Stimulated activated CD4-positive, alpha-beta T cell treated with anti-CD3 and anti-CD28 coated beads, Interleukin-2, amount 100 ng/mL, for 48 hours (primary cell): ENCODE measurements around the gene PPFIA4.

Source experiments
- DNase-seq, 2 donors: peaks; one replicate each; pipeline ENCODE4 v3.0.0-alpha.2; 2020

PPFIA4 gene

GRCh38 chr1:203060115-203060514 lies 33.8 kb downstream of the PPFIA4 start:
- no peak for DNase-seq

GRCh38 chr1:203063287-203063686 lies 37.0 kb downstream of the PPFIA4 start:
- no peak for DNase-seq

GRCh38 chr1:203065191-203065590 lies 38.9 kb downstream of the PPFIA4 start:
- no peak for DNase-seq

GRCh38 chr1:203065986-203066385 lies 39.7 kb downstream of the PPFIA4 start:
- no peak for DNase-seq

- no peak for DNase-seq
These were observed 40.7 kb downstream of the PPFIA4 start for GRCh38 chr1:203066965-203067364.

- DNase-seq, result no peak
These were observed 42.9 kb downstream of the PPFIA4 start for GRCh38 chr1:203069030-203069747.

- no peak for DNase-seq
These were observed 45.8 kb downstream of the PPFIA4 start for GRCh38 chr1:203072002-203072602.

- DNase-seq, result no peak
These were observed 46.6 kb downstream of the PPFIA4 start for GRCh38 chr1:203072911-203073310.

- DNase-seq, result no peak
These were observed 47.2 kb downstream of the PPFIA4 start for GRCh38 chr1:203073469-203073868.

GRCh38 chr1:203074610-203075009 lies 48.3 kb downstream of the PPFIA4 start:
- no peak for DNase-seq

GRCh38 chr1:203075236-203076030 lies 49.1 kb downstream of the PPFIA4 start:
- no peak for DNase-seq

- no peak for DNase-seq
These were observed 49.8 kb downstream of the PPFIA4 start for GRCh38 chr1:203076031-203076511.

- DNase-seq, result no peak
These were observed 51.1 kb downstream of the PPFIA4 start for GRCh38 chr1:203077367-203077766.

- DNase-seq, result no peak
These were observed 51.7 kb downstream of the PPFIA4 start for GRCh38 chr1:203077956-203078355.

GRCh38 chr1:203078478-203078877 lies 52.2 kb downstream of the PPFIA4 start:
- DNase-seq, result no peak

GRCh38 chr1:203080456-203080855 lies 54.2 kb downstream of the PPFIA4 start:
- no peak for DNase-seq

GRCh38 chr1:203081465-203082230 lies 55.4 kb downstream of the PPFIA4 start:
- DNase-seq, result no peak

- DNase-seq, result no peak
These were observed 55.9 kb downstream of the PPFIA4 start for GRCh38 chr1:203082231-203082505.

GRCh38 chr1:203082571-203083462 lies 56.5 kb downstream of the PPFIA4 start:
- DNase-seq, result no peak

- DNase-seq, result no peak
These were observed 57.2 kb downstream of the PPFIA4 start for GRCh38 chr1:203083463-203083921.

- peak; percentile 47 to 55 for DNase-seq
These were observed 58.6 kb downstream of the PPFIA4 start for GRCh38 chr1:203084588-203085527.
